Trophoblast cell (in vitro differentiated cells and primary cell): ENCODE results near the gene CDKAL1.

ENCODE experiments used
- DNase-seq, 2 donors: peaks; one replicate each; pipeline ENCODE4 v3.0.0-alpha.2; 2016
- H2AFZ ChIP-seq: 2 replicates; pipeline ENCODE4 v1.6.1; 2013; ENCODE audit warnings: low read length, moderate library complexity, mild to moderate bottlenecking; ENCODE audit not compliant: insufficient read depth, poor library complexity
- H2AK5ac ChIP-seq: 2 replicates; pipeline ENCODE4 v1.6.1; 2013; ENCODE audit warnings: mild to moderate bottlenecking, low read length
- H2BK120ac ChIP-seq: 2 replicates; pipeline ENCODE4 v1.6.1; 2013; ENCODE audit warnings: low read length, mild to moderate bottlenecking, moderate library complexity; ENCODE audit not compliant: insufficient read depth, poor library complexity
- H2BK12ac ChIP-seq: 2 replicates; pipeline ENCODE4 v1.6.1; 2013; ENCODE audit warnings: mild to moderate bottlenecking, low read length, moderate library complexity
- H2BK5ac ChIP-seq: 2 replicates; pipeline ENCODE4 v1.6.1; 2013; ENCODE audit warnings: low read length, low read depth, moderate library complexity, mild to moderate bottlenecking; ENCODE audit not compliant: poor library complexity
- H3K14ac ChIP-seq: 2 replicates; pipeline ENCODE4 v1.6.1; 2013; ENCODE audit warnings: mild to moderate bottlenecking, low read length
- H3K18ac ChIP-seq: 2 replicates; pipeline ENCODE4 v1.6.1; 2013; ENCODE audit warnings: mild to moderate bottlenecking, low read length
- H3K23ac ChIP-seq: 2 replicates; pipeline ENCODE4 v1.6.1; 2013; ENCODE audit warnings: low read length
- H3K27ac ChIP-seq: 2 replicates; pipeline ENCODE4 v1.5.1; 2013; ENCODE audit warnings: low read depth, mild to moderate bottlenecking, inconsistent platforms, low read length, moderate library complexity
- H3K27me3 ChIP-seq: 2 replicates; pipeline ENCODE4 v1.6.1; 2013; ENCODE audit warnings: inconsistent platforms, mild to moderate bottlenecking, low read length, moderate library complexity; ENCODE audit not compliant: insufficient read depth
- H3K36me3 ChIP-seq, 2 experiments: 1 replicate in 1 of 2; 2 replicates in 1 of 2; pipeline ENCODE4 v1.6.1; 2013; ENCODE audit warnings: low read length in 2 of 2, mild to moderate bottlenecking in 2 of 2, moderate library complexity in 1 of 2; ENCODE audit not compliant: insufficient read depth in 2 of 2, control insufficient read depth in 1 of 2
- H3K4ac ChIP-seq: 2 replicates; pipeline ENCODE4 v1.6.1; 2013; ENCODE audit warnings: low read depth, mild to moderate bottlenecking, low read length, moderate library complexity
- H3K4me1 ChIP-seq, 2 experiments: 1 replicate in 1 of 2; 2 replicates in 1 of 2; pipeline ENCODE4 v1.6.1; 2013; ENCODE audit warnings: low read length in 2 of 2, mild to moderate bottlenecking in 2 of 2, moderate library complexity in 1 of 2; ENCODE audit not compliant: insufficient read depth in 2 of 2, control insufficient read depth in 1 of 2
- H3K4me2 ChIP-seq: 2 replicates; pipeline ENCODE4 v1.6.1; 2013; ENCODE audit warnings: inconsistent platforms, mild to moderate bottlenecking, low read length, moderate library complexity
- H3K4me3 ChIP-seq: 2 replicates; pipeline ENCODE4 v1.5.1; 2013; ENCODE audit warnings: mild to moderate bottlenecking, low read depth, low read length, inconsistent platforms
- H3K79me1 ChIP-seq: one replicate; pipeline ENCODE4 v1.6.1; 2013; ENCODE audit warnings: low read length
- H3K79me2 ChIP-seq: 2 replicates; pipeline ENCODE4 v1.6.1; 2013; ENCODE audit warnings: low read length, mild to moderate bottlenecking; ENCODE audit not compliant: control insufficient read depth, insufficient read depth, poor library complexity
- H3K9ac ChIP-seq: 2 replicates; pipeline ENCODE4 v1.6.1; 2013; ENCODE audit warnings: mild to moderate bottlenecking, low read length
- H3K9me3 ChIP-seq: 2 replicates; pipeline ENCODE4 v1.6.1; 2013; ENCODE audit warnings: low read depth, mild to moderate bottlenecking, control low read depth, inconsistent platforms, low read length; ENCODE audit not compliant: insufficient read depth
- H4K12ac ChIP-seq: 2 replicates; pipeline ENCODE4 v1.6.1; 2013; ENCODE audit warnings: low read depth, mild to moderate bottlenecking, low read length, moderate library complexity
- H4K8ac ChIP-seq: 2 replicates; pipeline ENCODE4 v1.6.1; 2013; ENCODE audit warnings: low read depth, mild to moderate bottlenecking, low read length, moderate library complexity
- H4K91ac ChIP-seq: one replicate; pipeline ENCODE4 v1.6.1; 2013; ENCODE audit warnings: low read depth, mild to moderate bottlenecking, low read length, moderate library complexity
- WGBS: extraction: QIAGEN DNeasy Blood & Tissue Kit; methylation state at CpG from one replicate; pipeline ENCODE4 v1.1.7; 2013; ENCODE audit warnings: missing lambda C conversion rate; ENCODE audit not compliant: insufficient read length, insufficient coverage; ENCODE audit errors: extremely low coverage; 5-methylcytosine and 5-hydroxymethylcytosine counted together

The CDKAL1 gene

GRCh38 chr6:20703049-20703448 lies 168.8 kb downstream of the CDKAL1 start:
- Histone ChIP-seq H4K8ac (no peak overlapping the region), H3K27ac (no peak overlapping the region), H3K4ac (no peak overlapping the region)

GRCh38 chr6:20704325-20705025 lies 170.2 kb downstream of the CDKAL1 start:
- no peak overlapping the region for H3K23ac ChIP-seq
- H3K18ac ChIP-seq, result no peak overlapping the region
- H2BK120ac ChIP-seq, result no peak overlapping the region
- H4K12ac ChIP-seq, result no peak overlapping the region
- DNase-seq, result no peak
- H3K4ac ChIP-seq, result no peak overlapping the region
- no peaks in the 10 kb centered on the region for H3K79me1 ChIP-seq
- no peak overlapping the region for H3K14ac ChIP-seq
- H3K27ac ChIP-seq, result no peak overlapping the region
- no peak overlapping the region for H2AK5ac ChIP-seq
- no peak overlapping the region for H3K9ac ChIP-seq
- no peak overlapping the region for H2AFZ ChIP-seq
- H3K4me2 ChIP-seq, result no peak overlapping the region
- no peak overlapping the region for H4K91ac ChIP-seq
- H4K8ac ChIP-seq, result no peak overlapping the region
- no CpG with 5 or more reads among the region's 2 CpGs for whole genome bisulfite sequencing
- no peak overlapping the region for H3K4me3 ChIP-seq
- no peak overlapping the region for H2BK5ac ChIP-seq
- H3K36me3 ChIP-seq, result no peaks in the 10 kb centered on the region
- H3K27me3 ChIP-seq, result no peaks in the 10 kb centered on the region
- no peaks in the 10 kb centered on the region for H3K4me1 ChIP-seq
- no peaks in the 10 kb centered on the region for H3K79me2 ChIP-seq
- no peak overlapping the region for H2BK12ac ChIP-seq
- H3K9me3 ChIP-seq, result no peaks in the 10 kb centered on the region

More at GRCh38 chr6:20703049-20703448, 168.8 kb downstream of the CDKAL1 start:
- Histone ChIP-seq H3K36me3 (no peaks in the 10 kb centered on the region), H3K4me3 (no peak overlapping the region), H3K79me2 (no peaks in the 10 kb centered on the region), H4K91ac (no peak overlapping the region), H3K79me1 (no peaks in the 10 kb centered on the region), H3K27me3 (no peaks in the 10 kb centered on the region), H2BK12ac (no peak overlapping the region), H3K14ac (no peak overlapping the region), H3K23ac (no peak overlapping the region), H2AFZ (no peak overlapping the region), H3K4me1 (no peaks in the 10 kb centered on the region), H2BK5ac (no peak overlapping the region), H3K9me3 (no peaks in the 10 kb centered on the region), H3K4me2 (no peak overlapping the region), H4K12ac (no peak overlapping the region), H3K9ac (no peak overlapping the region), H3K18ac (no peak overlapping the region), H2AK5ac (no peak overlapping the region), H2BK120ac (no peak overlapping the region)
- no peak for DNase-seq
- no CpG with 5 or more reads among the region's 3 CpGs for WGBS

GRCh38 chr6:20705741-20706140 lies 171.5 kb downstream of the CDKAL1 start:
- Histone ChIP-seq H3K79me2 (no peaks in the 10 kb centered on the region), H4K8ac (no peak overlapping the region), H2BK120ac (no peak overlapping the region), H3K4me3 (no peak overlapping the region), H4K91ac (no peak overlapping the region), H3K4ac (no peak overlapping the region), H3K9me3 (no peaks in the 10 kb centered on the region), H4K12ac (no peak overlapping the region), H2AFZ (no peak overlapping the region), H2BK12ac (no peak overlapping the region), H2AK5ac (no peak overlapping the region), H3K27ac (no peak overlapping the region), H3K4me1 (no peaks in the 10 kb centered on the region), H3K79me1 (no peaks in the 10 kb centered on the region), H3K9ac (no peak overlapping the region), H3K14ac (no peak overlapping the region), H3K36me3 (no peaks in the 10 kb centered on the region), H3K4me2 (no peak overlapping the region), H2BK5ac (no peak overlapping the region), H3K23ac (no peak overlapping the region), H3K18ac (no peak overlapping the region), H3K27me3 (no peaks in the 10 kb centered on the region)
- no peak for DNase-seq
- WGBS, result no CpG with 5 or more reads among the region's 5 CpGs

GRCh38 chr6:20706238-20706938 lies 172.1 kb downstream of the CDKAL1 start:
- Histone ChIP-seq H2BK5ac (no peak overlapping the region), H3K4ac (no peak overlapping the region), H3K27ac (no peak overlapping the region), H3K4me1 (no peaks in the 10 kb centered on the region), H4K91ac (no peak overlapping the region), H3K9ac (no peak overlapping the region), H3K79me2 (no peaks in the 10 kb centered on the region), H3K9me3 (no peaks in the 10 kb centered on the region), H3K23ac (no peak overlapping the region), H3K18ac (no peak overlapping the region), H4K12ac (no peak overlapping the region), H3K4me3 (no peak overlapping the region), H4K8ac (no peak overlapping the region), H3K4me2 (no peak overlapping the region), H2AK5ac (no peak overlapping the region), H3K14ac (no peak overlapping the region), H2AFZ (no peak overlapping the region), H2BK12ac (no peak overlapping the region), H2BK120ac (no peak overlapping the region), H3K79me1 (no peaks in the 10 kb centered on the region), H3K27me3 (no peaks in the 10 kb centered on the region), H3K36me3 (no peaks in the 10 kb centered on the region)
- DNase-seq, result no peak
- WGBS, result no CpG with 5 or more reads among the region's 1 CpG
